Embryonic facial prominence (tissue), 1 donor: ENCODE measurements around the gene NRAP.

Experiments
- DNase-seq: peaks from one replicate; pipeline ENCODE4 v3.0.0-alpha.2; 2016; ENCODE audit errors: extremely low spot score

The NRAP gene, protein sequence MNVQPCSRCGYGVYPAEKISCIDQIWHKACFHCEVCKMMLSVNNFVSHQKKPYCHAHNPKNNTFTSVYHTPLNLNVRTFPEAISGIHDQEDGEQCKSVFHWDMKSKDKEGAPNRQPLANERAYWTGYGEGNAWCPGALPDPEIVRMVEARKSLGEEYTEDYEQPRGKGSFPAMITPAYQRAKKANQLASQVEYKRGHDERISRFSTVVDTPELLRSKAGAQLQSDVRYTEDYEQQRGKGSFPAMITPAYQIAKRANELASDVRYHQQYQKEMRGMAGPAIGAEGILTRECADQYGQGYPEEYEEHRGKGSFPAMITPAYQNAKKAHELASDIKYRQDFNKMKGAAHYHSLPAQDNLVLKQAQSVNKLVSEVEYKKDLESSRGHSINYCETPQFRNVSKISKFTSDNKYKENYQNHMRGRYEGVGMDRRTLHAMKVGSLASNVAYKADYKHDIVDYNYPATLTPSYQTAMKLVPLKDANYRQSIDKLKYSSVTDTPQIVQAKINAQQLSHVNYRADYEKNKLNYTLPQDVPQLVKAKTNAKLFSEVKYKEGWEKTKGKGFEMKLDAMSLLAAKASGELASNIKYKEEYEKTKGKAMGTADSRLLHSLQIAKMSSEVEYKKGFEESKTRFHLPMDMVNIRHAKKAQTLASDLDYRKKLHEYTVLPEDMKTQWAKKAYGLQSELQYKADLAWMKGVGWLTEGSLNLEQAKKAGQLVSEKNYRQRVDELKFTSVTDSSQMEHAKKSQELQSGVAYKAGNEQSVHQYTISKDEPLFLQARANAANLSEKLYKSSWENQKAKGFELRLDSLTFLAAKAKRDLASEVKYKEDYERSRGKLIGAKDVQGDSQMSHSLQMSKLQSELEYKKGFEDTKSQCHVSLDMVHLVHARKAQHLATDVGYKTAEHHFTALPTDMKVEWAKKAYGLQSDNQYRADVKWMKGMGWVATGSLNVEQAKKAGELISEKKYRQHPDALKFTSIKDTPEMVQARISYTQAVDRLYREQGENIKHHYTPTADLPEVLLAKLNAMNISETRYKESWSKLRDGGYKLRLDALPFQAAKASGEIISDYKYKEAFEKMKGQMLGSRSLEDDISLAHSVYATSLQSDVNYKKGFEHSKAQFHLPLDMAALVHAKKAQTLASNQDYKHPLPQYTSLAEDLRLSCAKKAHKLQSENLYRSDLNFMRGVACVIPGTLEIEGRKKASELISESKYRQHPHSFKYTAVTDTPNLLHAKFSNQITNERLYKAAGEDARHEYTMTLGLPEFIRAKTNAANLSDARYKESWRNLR (N-terminal part only)

DNA sequence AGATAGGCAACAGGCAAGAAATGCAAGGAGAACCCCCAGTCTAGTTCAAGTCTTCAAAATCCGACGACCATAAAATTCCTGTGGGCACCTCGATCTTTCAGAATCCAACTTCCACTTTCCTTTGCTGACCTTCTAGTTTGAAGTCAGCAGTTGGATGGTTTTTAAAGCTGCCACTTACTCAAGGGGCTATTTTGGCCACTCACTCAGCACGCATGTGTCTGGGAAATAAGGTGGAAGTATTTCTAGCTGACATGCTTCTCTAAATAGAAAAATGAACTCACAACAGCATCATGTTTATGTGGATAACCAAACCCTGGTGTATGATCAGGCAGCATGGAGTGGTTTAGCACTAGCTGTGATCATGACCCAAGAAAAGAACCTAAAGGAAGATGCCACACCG, at the start of gene NRAP:
TSS of gene NRAP (minus strand) at position 134 of the 400 bp plus-strand sequence. CDS start 159 bp downstream, outside the sequence.
- no peak for DNase-seq

DNA sequence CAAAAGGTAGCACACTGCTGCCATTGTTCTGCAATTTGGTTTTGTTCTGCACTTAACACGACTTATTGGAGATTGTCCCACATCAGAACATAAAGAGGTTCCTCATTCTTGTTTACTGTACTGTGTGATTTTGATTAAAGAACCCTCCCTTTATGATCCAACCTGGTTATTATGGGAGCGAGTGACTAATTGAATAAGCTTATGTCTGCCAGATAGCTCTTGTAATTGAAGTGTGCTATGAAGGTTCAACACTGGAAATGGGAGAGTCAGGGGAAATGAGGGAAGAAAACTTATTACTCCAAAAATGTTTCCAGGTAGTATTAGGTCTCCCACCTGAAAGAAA, 49.8 kb upstream of the NRAP start:
- DNase-seq = no peak

DNA sequence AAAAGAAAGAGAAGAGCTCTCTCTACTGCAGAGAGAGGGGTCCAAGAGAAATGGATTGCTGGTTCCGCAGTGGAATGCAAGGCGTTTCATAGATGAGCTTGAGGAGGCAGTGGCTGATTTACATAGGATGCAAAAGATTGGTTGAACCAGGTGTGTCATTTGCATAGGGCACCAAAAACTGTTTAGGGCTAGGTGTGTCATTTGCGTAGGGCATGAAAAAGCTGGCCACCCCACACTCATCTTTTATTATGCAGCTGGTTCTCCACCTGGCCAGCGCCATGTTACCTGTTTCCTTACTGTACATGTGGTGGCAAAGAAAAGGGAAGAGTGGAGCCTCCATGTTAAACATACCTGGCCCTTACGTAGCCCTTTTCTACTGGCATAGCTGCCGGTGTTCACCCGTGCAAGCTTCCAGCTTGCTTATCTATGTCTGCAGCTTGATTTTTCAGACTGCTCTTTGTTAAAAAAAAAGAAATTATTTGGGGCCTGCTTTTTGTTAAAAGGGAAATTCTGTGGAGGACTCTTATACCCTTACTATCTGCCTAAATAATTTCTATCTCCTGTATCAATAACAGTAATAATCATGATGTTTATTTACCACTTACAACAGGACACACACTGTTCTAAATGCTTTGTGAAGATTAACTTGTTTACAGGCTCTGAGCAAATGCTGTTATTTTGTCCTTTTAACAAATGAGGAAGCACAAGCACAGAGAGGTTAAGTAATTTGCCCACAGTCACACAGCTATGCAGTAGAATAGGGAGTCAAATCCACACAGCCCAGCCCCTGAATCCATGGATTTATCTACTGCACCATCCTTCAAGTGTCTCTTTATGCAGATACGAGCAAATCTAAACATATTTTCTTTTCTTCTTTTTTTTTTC, 49.2 kb upstream of the NRAP start:
- no peak for DNase-seq

DNA sequence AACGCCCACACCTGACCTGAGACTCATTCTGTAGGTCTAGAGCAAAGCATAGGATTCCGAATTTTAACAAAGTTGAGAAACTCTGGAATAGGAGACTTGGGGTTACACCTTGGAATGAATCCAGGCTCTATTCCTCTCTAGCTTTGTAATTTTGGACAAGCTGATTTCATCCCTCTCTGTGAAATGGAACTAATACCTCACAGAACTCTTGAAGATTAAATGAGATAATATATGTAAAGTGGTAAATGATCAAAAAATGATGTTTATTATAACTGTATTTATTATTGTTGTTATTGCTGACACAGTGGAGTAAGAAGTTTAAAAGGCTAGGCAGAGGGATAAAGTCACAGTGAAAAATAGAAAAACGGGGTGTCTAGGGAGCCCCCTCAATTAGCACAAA, 48.2 kb upstream of the NRAP start:
- DNase-seq = no peak

DNA sequence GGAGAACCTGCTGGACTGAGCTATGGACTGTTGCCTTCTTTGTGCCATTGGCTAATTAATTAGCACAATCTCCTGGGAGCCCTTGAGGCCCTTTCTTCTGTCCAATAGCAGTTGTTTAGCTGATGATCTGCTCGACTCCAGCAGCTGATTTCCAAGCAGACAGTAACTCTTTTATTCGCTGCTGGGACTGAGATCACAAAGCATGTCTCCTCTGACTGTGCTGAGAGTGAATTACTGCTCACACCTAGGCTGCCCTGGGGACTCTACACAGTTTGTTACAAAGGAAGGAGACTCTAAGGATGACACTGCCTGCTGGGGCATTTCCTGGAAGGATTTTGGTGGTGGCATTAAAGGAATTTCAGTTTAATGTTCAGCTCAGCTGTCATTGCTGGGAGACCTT, 47.3 kb upstream of the NRAP start:
- DNase-seq = no peak

DNA sequence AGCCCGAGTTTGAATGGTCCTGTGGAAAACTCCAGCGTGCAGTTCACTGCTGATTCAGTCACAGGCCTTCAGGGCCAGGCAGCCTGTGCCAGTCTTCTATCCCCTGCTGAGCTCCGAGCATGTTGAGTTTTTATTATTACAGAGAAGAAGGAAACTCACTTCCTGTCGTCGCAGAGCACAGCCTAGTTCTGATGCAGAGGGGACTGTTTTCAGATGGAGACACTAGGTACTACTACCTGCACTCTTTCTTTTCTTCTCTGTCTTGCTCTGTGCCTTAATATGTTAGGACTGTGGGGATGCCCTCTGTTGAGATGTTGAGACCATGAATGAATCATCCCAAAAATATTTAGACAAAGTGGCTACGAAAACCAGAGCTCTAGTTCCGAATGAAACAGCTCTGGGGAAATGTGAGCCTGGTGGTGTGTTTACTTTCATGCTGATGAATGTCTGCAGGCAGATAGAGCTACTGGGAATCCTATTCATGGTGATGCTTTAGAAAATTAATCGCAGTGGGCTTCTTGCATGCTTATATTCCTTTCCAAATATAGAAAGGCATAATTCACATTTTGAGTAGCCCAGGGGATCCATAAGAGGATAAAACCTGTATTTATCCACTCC, 45.5 kb upstream of the NRAP start:
- DNase-seq = no peak

DNA sequence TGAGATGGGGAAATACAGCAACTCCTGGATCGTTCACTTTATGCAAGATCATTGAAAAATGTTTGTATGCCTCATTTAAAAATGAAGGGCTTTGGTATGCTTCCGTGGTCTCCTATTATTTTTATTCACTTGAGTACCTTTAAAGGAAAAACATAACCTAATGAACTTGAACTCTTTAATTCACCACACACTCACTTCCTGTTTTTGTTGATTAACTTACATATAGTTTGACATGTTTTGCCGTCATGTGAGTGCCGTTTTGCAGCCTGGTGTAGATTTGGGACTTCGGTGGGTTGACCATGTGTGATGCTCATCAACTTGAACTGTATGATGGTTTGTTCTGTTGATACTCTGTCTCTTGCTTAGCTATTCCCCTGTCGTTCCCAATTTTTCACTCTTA, 44.8 kb upstream of the NRAP start:
- no peak for DNase-seq

DNA sequence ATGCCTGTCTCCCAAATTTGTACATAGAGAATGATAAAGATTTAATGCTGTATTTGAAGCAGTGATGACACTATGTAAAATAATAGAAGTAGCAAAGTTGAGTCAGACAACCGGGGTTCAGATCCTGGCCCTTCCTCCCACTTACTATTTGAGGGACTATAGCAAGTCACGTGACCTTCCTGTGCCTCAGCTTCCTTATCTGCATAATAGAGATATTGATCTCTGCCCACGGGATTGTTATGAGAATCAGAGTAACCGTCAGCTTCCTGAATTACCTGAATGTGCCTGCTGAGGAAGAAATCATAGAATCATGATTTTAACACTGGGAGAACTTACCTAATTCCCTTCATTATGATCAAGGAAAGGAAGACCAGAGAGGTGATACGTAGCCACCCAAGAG, 42.8 kb upstream of the NRAP start:
- DNase-seq = no peak

DNA sequence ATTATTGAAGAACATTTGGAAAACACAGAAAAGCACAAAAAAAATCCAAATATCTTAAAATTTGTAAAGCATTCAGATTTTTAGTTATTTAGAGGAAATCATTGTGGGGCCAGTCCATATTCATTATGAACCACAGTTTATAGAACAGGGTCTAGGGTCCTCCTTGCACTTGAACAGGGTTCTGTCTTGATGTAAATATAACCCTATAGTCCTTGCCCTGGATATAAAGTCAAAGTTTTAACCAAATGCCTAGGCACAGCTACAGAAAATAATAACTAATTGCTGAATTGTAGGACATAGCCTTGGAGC, 41.5 kb upstream of the NRAP start:
- DNase-seq = no peak

DNA sequence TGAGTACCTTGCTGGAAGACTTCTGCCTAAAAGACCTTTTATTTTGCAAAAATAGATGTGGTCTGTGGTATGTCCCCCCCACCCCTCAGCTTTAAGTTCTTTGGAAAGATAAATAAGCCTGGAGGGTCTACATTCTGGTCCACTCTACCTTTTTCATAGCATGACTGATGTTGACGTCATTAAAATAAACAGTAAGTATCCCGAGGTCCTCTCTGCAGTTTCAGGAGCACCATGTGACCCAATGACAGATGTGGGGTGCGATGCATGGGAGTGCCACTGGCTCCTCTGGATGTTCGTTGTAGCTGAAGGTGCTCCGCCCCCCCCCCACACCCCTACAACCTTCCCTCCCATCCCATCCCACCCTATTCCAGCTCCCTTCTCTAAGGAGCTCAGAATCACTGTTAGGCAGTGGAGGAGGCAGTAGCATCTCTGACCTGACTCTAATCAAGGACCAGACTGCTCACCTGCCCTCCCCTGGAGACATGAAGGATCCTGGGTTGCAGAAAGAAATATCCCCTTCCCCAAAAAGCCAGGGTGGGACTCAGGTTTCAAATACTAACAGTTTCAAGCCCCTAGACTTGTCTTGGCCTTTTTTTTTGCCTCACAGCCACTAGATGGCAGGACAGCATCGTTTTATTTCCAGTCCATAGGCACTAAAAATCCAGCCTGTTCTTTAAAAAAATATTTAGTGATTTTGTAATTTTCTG, 40.9 kb upstream of the NRAP start:
- no peak for DNase-seq

DNA sequence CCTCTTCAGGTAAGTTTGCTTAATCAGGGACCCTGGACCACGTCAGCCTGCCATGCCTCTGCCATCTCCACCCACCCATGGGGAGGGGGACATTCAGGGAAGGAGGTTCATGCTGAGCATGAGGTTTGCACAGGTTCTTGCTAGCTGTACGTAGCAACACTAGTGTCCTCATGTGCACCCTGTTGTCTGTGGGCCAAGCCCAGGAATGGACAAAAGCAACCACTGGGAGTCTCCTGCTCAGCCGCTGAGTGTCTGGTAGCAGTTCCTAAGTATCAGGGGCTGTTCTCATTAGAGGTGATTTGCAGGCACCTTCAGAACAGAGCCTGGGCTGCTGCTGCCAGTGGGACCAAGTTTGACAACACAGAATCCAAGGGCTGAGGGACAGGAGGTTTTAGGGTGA, 33.8 kb upstream of the NRAP start:
- DNase-seq = no peak

DNA sequence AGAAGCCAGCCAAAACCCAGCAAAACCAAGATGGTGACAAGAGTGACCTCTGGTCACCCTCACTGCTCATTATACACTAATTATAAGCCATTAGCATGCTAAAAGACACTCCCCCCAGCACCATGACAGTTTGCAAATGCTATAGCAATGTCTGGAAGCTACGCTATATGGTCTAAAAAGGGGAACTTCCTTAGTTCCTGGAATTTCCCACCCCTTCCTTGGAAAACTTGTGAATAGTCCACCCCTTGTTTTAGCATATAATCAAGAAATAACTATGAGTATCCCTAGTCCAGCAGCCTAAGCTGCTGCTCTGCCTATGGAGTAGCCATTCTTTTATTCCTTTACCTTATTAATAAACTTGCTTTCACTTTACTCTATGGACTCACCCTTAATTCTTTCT, 31.9 kb upstream of the NRAP start:
- DNase-seq = no peak

DNA sequence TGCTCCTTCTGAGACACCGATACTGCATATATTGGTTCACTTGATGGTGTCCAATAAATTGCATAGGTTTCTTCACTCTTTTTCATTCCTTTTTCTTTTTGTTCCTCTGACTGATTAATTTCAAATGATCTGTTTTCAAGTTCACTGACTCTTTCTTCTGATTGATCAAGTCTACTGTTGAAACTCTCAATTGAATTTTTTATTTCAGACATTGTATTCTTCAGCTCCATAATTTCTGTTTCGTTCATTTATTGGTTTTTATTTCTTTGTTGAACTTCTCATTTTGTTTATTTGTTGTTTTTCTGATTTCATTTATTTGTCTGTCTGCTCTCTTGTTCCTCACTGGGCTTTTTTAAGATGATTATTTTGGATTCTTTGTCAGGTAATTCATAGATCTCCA, 29.5 kb upstream of the NRAP start:
- no peak for DNase-seq

DNA sequence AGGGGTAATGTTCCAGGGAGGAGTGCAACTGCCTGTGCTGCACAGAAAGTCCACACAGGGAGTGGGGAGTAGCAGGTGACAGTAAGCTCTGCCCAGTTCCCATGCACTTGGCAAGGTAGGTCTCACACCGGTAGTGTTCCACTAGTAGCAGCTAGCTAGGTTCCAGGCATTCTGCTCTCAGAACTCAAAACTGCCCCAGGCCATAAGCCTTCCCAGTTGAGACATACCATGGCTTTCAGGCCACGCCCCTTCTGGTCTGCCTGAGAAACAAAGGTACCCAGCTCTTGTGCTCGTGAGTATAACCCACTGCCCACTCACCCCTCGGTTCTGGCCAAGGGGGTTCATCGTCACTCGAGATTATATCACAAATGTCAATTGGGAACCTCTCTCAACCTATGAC, 28.4 kb upstream of the NRAP start:
- DNase-seq = no peak

DNA sequence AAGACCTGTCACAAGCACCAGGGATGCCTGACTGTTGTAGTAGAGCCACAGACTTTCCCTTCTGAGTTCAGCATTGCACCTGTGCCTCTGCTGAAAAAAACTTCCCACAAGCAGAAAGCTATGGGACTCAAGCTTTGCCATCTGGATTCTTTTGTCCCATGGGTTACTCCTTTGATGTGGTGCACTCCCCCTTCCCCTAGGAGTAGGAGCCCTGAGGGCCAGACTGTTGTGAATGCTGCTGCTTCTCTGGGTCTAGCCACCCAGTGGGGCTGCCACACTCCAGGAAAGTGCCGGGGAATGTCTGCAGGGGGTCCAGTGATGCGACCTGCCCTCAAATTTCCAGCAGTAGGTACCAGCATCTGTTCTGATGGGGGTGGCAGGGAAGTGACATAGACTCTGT, 27.5 kb upstream of the NRAP start:
- no peak for DNase-seq

DNA sequence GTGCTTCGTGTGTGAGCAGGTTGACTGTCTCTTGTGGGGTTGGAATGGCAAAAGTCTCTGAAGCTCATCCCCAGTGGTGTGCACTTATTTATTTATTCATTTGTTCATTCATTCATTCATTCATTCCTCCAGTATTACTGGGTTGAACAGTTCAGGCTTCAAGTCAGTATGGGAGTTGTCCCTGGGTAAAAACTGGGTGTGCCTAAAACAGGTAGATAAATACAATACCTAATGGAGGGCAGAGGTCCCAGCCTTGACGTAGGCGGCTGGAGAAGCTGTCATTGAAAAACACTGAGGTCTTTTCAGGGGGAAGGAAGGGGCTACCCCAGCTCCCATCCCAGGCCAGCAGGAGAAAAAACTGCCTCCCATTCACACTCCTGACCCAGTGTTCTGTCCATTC, 26.9 kb upstream of the NRAP start:
- DNase-seq = no peak

DNA sequence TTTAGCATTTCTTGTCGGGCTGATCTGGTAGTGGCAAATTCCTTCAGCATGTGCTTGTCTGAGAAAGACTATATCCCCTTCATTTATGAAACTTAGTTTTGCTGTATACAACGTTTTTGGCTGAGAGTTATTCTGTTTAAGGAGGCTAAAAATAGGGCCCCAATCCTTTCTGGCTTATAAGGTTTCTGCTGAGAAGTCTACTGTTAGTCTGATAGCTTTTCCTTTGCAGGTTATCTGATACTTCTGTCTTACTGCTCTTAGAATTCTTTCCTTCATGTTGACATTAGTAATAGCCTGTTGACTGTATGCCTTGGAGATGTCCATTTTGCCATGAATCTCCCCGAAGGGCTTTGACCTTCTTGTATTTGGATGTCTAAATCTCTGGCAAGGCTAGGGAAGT, 25.7 kb upstream of the NRAP start:
- DNase-seq = no peak

DNA sequence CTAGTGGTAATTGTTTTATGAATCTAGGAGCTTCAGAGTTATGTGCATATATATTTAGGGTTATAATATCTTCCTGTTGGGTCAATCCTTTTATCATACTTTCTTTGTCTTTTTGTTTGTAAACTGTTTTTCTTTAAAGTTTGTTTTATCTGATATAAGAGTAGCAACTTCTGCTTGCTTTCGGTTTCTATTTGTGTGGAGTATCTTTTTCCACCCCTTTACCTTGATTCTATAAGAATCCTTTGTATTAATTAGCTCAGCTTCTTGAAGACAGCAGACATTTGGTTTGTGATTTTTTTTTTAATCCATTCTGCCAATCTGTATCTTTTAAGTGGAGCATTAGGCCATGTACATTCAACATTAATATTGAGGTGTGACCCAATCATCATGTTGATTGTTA, 25.2 kb upstream of the NRAP start:
- no peak for DNase-seq

DNA sequence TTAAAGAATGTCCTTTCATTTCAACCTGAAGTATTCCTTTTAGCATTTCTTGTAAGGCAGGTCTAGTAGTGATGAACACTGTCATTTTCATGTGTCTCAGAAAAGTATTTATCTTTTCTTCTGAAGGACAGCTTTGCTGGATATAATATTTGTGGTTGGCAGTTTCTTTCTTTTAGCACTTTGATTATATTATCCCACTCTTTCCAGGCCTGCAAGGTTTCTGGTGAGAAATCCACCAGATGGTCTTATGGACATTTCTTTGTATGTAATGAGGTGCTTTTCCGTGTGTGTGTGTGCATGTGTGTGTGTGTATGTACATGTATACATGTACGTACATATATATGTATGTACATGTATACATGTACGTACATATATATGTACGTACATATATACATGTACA, 23.2 kb upstream of the NRAP start:
- no peak for DNase-seq

DNA sequence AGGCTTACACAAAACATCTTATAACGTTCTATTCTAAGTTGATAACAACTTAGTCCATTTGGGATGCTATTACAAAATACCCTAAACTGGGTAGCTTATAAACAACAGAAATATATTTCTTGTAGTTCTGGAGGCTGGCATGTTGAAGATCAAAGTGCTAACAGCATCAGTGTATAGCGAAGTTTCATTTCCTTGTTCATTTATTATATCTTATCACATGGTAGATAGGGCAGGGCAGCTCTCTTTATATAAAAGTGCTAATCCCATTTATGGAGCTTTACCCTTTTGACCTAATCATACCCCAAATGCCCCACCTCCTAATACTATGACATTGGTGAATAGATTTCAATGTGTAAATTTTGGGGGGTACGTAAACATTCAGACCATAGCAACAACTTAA, 22.2 kb upstream of the NRAP start:
- DNase-seq = no peak

DNA sequence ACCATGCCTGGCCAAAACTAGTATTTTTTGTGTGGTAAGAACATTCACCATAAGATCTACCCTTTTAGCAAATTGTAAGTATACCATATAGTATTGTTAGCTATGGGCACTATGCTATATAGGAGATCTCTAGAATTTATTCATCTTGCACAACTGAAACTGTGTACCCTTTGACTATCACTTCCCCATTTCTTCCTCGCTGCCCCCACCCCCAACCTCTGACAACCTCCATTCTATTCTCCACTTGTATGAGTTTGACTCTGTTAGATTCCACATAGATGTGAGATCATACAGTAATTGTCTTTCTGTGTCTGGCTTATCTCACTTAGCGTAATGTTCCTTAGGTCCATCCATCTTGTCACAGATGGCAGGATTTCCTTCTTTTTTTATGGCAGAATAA, 19.5 kb upstream of the NRAP start:
- no peak for DNase-seq
